Neural cell (in vitro differentiated cells): ENCODE measurements around the gene MRPS22.

Experiments used
- CTCF ChIP-seq: fragments of 450-650 bp; IDR thresholded peaks from 2 replicates; pipeline ENCODE4 v1.5.1; 2014; ENCODE audit warnings: antibody characterized with exemption, mild to moderate bottlenecking, moderate library complexity; ENCODE audit not compliant: poor library complexity, severe bottlenecking
- EP300 ChIP-seq: fragments of 450-650 bp; conservative IDR thresholded peaks from 2 replicates; pipeline ENCODE4 v1.6.1; 2014; ENCODE audit warnings: antibody characterized with exemption, mild to moderate bottlenecking, moderate library complexity; ENCODE audit not compliant: poor library complexity, severe bottlenecking

GRCh38 chr3:139339219-139339906 is 4.5 kb upstream of the MRPS22 start:
- TF ChIP-seq CTCF (no peak), EP300 (no peak)
